ENCODE measurements around the gene PJA1. TPM values are rescaled to one million over a fixed set of nuclear protein-coding genes. Genes with fewer than 3 reads are reported as not detected.

Gene PJA1
- total and polyA plus RNA-seq, 2 experiments from 2014 or later: 68.9 to 73.4 TPM

GRCh38 chrX:69137371-69138117, 27.7 kb downstream of the PJA1 start:
- no peaks in the 10 kb centered on the region for H3K4me1 ChIP-seq (ENCODE audit: low read depth)
- peak in 1 of 2 donors; percentile 90 for DNase-seq (ENCODE audit: low read depth in 1 of 2, low spot score in 1 of 2)
- no peak overlapping the region for H3K4me3 ChIP-seq
- H3K27ac ChIP-seq: peak overlapping the region; percentile 73
- H3K9me3 ChIP-seq (ENCODE audit: low read depth): no peaks in the 10 kb centered on the region
- no peak for TF ChIP-seq CTCF (IDR thresholded peaks at IDR 0.05; ENCODE audit: low read depth, low read length)
- no peaks in the 10 kb centered on the region for H3K27me3 ChIP-seq
- H3K36me3 ChIP-seq: no peaks in the 10 kb centered on the region

GRCh38 chrX:69136546-69137331, 28.5 kb downstream of the PJA1 start:
- peak; percentile 42 to 67 for DNase-seq (ENCODE audit: low read depth in 1 of 2, low spot score in 1 of 2)
- Histone ChIP-seq H3K4me1 (ENCODE audit: low read depth) (no peaks in the 10 kb centered on the region), H3K9me3 (ENCODE audit: low read depth) (no peaks in the 10 kb centered on the region), H3K4me3 (no peak overlapping the region), H3K36me3 (no peaks in the 10 kb centered on the region), H3K27me3 (no peaks in the 10 kb centered on the region), H3K27ac (peak overlapping the region; percentile 73)
- no peak for TF ChIP-seq CTCF (IDR thresholded peaks at IDR 0.05; ENCODE audit: low read depth, low read length)

- peak; percentile 72 to 84 for DNase-seq (ENCODE audit: low read depth in 1 of 2, low spot score in 1 of 2)
- Histone ChIP-seq H3K27me3 (no peaks in the 10 kb centered on the region), H3K4me1 (ENCODE audit: low read depth) (no peaks in the 10 kb centered on the region), H3K9me3 (ENCODE audit: low read depth) (no peaks in the 10 kb centered on the region), H3K4me3 (no peak overlapping the region), H3K36me3 (no peaks in the 10 kb centered on the region), H3K27ac (no peak overlapping the region)
- TF ChIP-seq CTCF (IDR thresholded peaks at IDR 0.05; ENCODE audit: low read depth, low read length): peak; percentile 74
Measured at GRCh38 chrX:69133921-69134542, 31.2 kb downstream of the PJA1 start.

DNA sequence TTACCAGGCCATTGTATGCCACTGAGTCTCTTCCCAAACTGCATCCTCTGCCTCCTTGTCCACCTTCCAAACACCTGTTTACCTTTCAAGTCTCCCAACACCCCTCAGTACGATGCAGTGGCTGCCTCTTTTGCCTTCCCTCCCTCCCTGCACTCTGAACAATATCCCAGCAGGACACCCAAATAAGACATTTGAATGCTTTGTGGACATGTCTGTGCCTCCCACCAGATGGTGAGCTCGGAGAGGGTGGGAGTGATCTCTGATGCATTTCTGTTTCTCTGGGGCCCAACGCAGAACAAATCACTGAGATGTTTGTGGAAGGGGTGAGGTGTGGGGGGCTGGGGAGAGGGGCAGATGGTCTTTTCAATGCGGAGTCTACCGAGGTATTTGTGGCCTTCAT, 33.4 kb downstream of the PJA1 start:
- H3K27ac ChIP-seq: no peak overlapping the region
- no peak for DNase-seq (ENCODE audit: low read depth in 1 of 2, low spot score in 1 of 2)
- no peak overlapping the region for H3K4me3 ChIP-seq
- H3K9me3 ChIP-seq (ENCODE audit: low read depth): no peaks in the 10 kb centered on the region
- no peak for TF ChIP-seq CTCF (IDR thresholded peaks at IDR 0.05; ENCODE audit: low read depth, low read length)
- H3K27me3 ChIP-seq: no peaks in the 10 kb centered on the region
- no peaks in the 10 kb centered on the region for H3K4me1 ChIP-seq (ENCODE audit: low read depth)
- H3K36me3 ChIP-seq: no peaks in the 10 kb centered on the region

GRCh38 chrX:69130439-69130838, 34.8 kb downstream of the PJA1 start:
- no peaks in the 10 kb centered on the region for H3K9me3 ChIP-seq (ENCODE audit: low read depth)
- no peaks in the 10 kb centered on the region for H3K36me3 ChIP-seq
- TF ChIP-seq CTCF (IDR thresholded peaks at IDR 0.05; ENCODE audit: low read depth, low read length): no peak
- H3K27ac ChIP-seq: no peak overlapping the region
- no peaks in the 10 kb centered on the region for H3K27me3 ChIP-seq
- no peak overlapping the region for H3K4me3 ChIP-seq
- no peak for DNase-seq (ENCODE audit: low read depth in 1 of 2, low spot score in 1 of 2)
- no peaks in the 10 kb centered on the region for H3K4me1 ChIP-seq (ENCODE audit: low read depth)

All from cardiac muscle cell (in vitro differentiated cells and primary cell).